Ishikawa (cell line): ENCODE results near the gene ACADVL.
A peak's percentile ranks its signal among the peaks of the same experiment; 100 is the strongest.

Source experiments
- CEBPB ChIP-seq: IDR thresholded peaks from 2 replicates; pipeline ENCODE4 v1.6.1; 2012
- CREB1 ChIP-seq: IDR thresholded peaks from 2 replicates; pipeline ENCODE4 v1.6.1; 2012; ENCODE audit warnings: low read depth
- EGR1 ChIP-seq: IDR thresholded peaks from 2 replicates; pipeline ENCODE4 v1.6.1; 2012
- EP300 ChIP-seq: IDR thresholded peaks from 2 replicates; pipeline ENCODE4 v1.6.1; 2012; ENCODE audit warnings: borderline replicate concordance
- FOXM1 ChIP-seq: IDR thresholded peaks from 2 replicates; pipeline ENCODE4 v1.6.1; 2012; ENCODE audit warnings: low read depth, borderline replicate concordance
- MAX ChIP-seq: IDR thresholded peaks from 2 replicates; pipeline ENCODE4 v1.6.1; 2012
- NFIC ChIP-seq: IDR thresholded peaks from 2 replicates; pipeline ENCODE4 v1.6.1; 2012
- RAD21 ChIP-seq: IDR thresholded peaks from 2 replicates; pipeline ENCODE4 v1.6.1; 2012; ENCODE audit warnings: low read depth
- REST ChIP-seq: IDR thresholded peaks from 2 replicates; pipeline ENCODE4 v1.6.1; 2012; ENCODE audit warnings: low read depth, mild to moderate bottlenecking
- TAF1 ChIP-seq: IDR thresholded peaks from 2 replicates; pipeline ENCODE4 v1.6.1; 2012; ENCODE audit warnings: low read depth, mild to moderate bottlenecking
- TCF12 ChIP-seq: IDR thresholded peaks from 2 replicates; pipeline ENCODE4 v1.6.1; 2012; ENCODE audit warnings: low read depth
- TEAD4 ChIP-seq: IDR thresholded peaks from 2 replicates; pipeline ENCODE4 v1.6.1; 2012
- USF1 ChIP-seq: IDR thresholded peaks from 2 replicates; pipeline ENCODE4 v1.6.1; 2012
- YY1 ChIP-seq: IDR thresholded peaks from 2 replicates; pipeline ENCODE4 v1.6.1; 2012; ENCODE audit warnings: low read depth
- ZBTB7A ChIP-seq: IDR thresholded peaks from 2 replicates; pipeline ENCODE4 v1.6.1; 2012; ENCODE audit warnings: low read depth

The ACADVL gene

GRCh38 chr17:7191571-7192270, 28.0 kb upstream of the ACADVL start:
- TF ChIP-seq USF1 (peak; percentile 93), NFIC (no peak), CREB1 (0 out of 2 replicates have a peak, but pooled peaks have one; percentile 48), EP300 (no peak), YY1 (peak; percentile 60; the same call in 1 of the 2 replicates), TCF12 (no peak), TAF1 (no peak), MAX (no peak), TEAD4 (peak; percentile 76), EGR1 (no peak), ZBTB7A (no peak), REST (peak; percentile 80), CEBPB (no peak), RAD21 (no peak), FOXM1 (no peak)

- no peak for TF ChIP-seq TCF12
Measured at GRCh38 chr17:7192271-7192937, 27.3 kb upstream of the ACADVL start.

- TF ChIP-seq RAD21 (no peak), YY1 (no peak), CEBPB (no peak), EGR1 (no peak), MAX (no peak), TAF1 (no peak), FOXM1 (no peak), ZBTB7A (no peak), USF1 (no peak), NFIC (no peak)
Measured at GRCh38 chr17:7195971-7196370, 23.8 kb upstream of the ACADVL start.

GRCh38 chr17:7196651-7197401, 22.9 kb upstream of the ACADVL start:
- TF ChIP-seq REST (no peak), RAD21 (no peak), MAX (no peak), NFIC (no peak), CREB1 (no peak), TCF12 (no peak), EGR1 (no peak), FOXM1 (no peak), USF1 (no peak), TAF1 (no peak), EP300 (no peak), TEAD4 (no peak), YY1 (no peak), ZBTB7A (no peak), CEBPB (no peak)

GRCh38 chr17:7203391-7203790, 16.3 kb upstream of the ACADVL start:
- no peak for TF ChIP-seq TAF1
- no peak for TF ChIP-seq ZBTB7A
- TF ChIP-seq CREB1 = no peak
- no peak for TF ChIP-seq NFIC
- no peak for TF ChIP-seq TCF12
- no peak for TF ChIP-seq REST
- TF ChIP-seq FOXM1 = no peak
- TF ChIP-seq MAX = no peak
- no peak for TF ChIP-seq YY1
- no peak for TF ChIP-seq EGR1
- no peak for TF ChIP-seq CEBPB
- TF ChIP-seq TEAD4 = no peak
- TF ChIP-seq EP300 = no peak
- no peak for TF ChIP-seq RAD21
- no peak for TF ChIP-seq USF1
